Transverse colon (tissue), 4 donors: Measurements from ENCODE around the gene PCARE. TPM values are rescaled to one million over a fixed set of nuclear protein-coding genes. Genes with fewer than 3 reads are reported as not detected.
A peak's percentile ranks its signal among the peaks of the same experiment; 100 is the strongest.

Experiments
- DNase-seq: peaks from one replicate; pipeline ENCODE4 v3.0.0-alpha.2; 2019
- H3K27ac ChIP-seq, 4 donors: fragments of 200-600 bp; sonication (generic); 2 replicates each; pipeline ENCODE4 v1.5.1; 2016 to 2018; ENCODE audit warnings: inconsistent platforms in 4 of 4
- H3K27me3 ChIP-seq: fragments of 200-600 bp; sonication (generic); 2 replicates; pipeline ENCODE4 v1.5.1; 2017; ENCODE audit warnings: inconsistent platforms
- H3K36me3 ChIP-seq, 4 donors: fragments of 200-600 bp; sonication (generic); 2 replicates each; pipeline ENCODE4 v1.5.1; 2017 to 2019; ENCODE audit warnings: inconsistent platforms in 4 of 4
- H3K4me1 ChIP-seq, 4 donors: fragments of 200-600 bp; sonication (generic); 2 replicates each; pipeline ENCODE4 v1.5.1; 2017 to 2020; ENCODE audit warnings: inconsistent platforms in 4 of 4
- H3K4me3 ChIP-seq, 4 donors: fragments of 200-600 bp; sonication (generic); 1 replicate in 1 of 4; 2 replicates in 3 of 4; pipeline versions ENCODE4 v1.5.1 to v1.6.1; 2017 to 2019; ENCODE audit warnings: inconsistent platforms in 4 of 4
- H3K9me3 ChIP-seq, 2 donors: fragments of 200-600 bp; sonication (generic); 2 replicates each; pipeline ENCODE4 v1.5.1; 2017 to 2019; ENCODE audit warnings: inconsistent platforms in 2 of 2
- EP300 ChIP-seq: sonication (generic); formaldehyde crosslinking; IDR thresholded peaks from one replicate; pipeline ENCODE4 v1.6.1; 2017; ENCODE audit warnings: antibody characterized with exemption, low read depth
- POLR2A ChIP-seq: fragments of 450-650 bp; IDR thresholded peaks from one replicate; pipeline ENCODE4 v1.6.1; 2016; ENCODE audit warnings: antibody characterized with exemption, mild to moderate bottlenecking, moderate library complexity
- POLR2AphosphoS5 ChIP-seq, 3 donors: sonication (generic); formaldehyde crosslinking; IDR thresholded peaks; one replicate each; pipeline ENCODE4 v1.6.1; 2016; ENCODE audit warnings: antibody characterized with exemption in 3 of 3
- WGBS, 2 donors: methylation state at CpG; one replicate each; pipeline ENCODE4 v1.1.5; 2018; ENCODE audit warnings: low coverage in 1 of 2; 5-methylcytosine and 5-hydroxymethylcytosine counted together
- in situ Hi-C, 4 donors: fragments of 200-750 bp; cut with MboI; loops; one replicate each; pipeline versions ENCODE4 v1.15.0 to v1.15.1; 2017; ENCODE audit warnings: low sequenced_read_pairs in 3 of 4, low pct_ligation_motif_present in 1 of 4, low pct_unique_long_range_greater_than_20kb in 1 of 4
- intact Hi-C: fragments of 100-400 bp; cut with DNase I; formaldehyde crosslinking; loops from one replicate; pipeline ENCODE4 v1.15.1; 2023; ENCODE audit warnings: low total_unique reads
- total RNA-seq, 4 donors: library from RNA; depleted of rRNA; stranded (reverse); fragments of >200 nt; gene quantifications; one replicate each; pipeline ENCODE4 v1.1.0, GENCODE V29; 2016
- TF ChIP-seq, protein P1 (sequence below), 5 experiments: fragments of 200-600 bp in 3 of 5; fragments of 450-650 bp in 2 of 5; sonication (generic) in 3 of 5; IDR thresholded peaks; 1 replicate in 2 of 5; 2 replicates in 3 of 5; pipeline ENCODE4 v1.5.1; 2016 to 2017; ENCODE audit warnings: antibody characterized with exemption in 5 of 5, inconsistent platforms in 3 of 5, mild to moderate bottlenecking in 2 of 5, moderate library complexity in 1 of 5

Gene PCARE
- total RNA-seq, 4 donors from 2014 or later = under 0.01 TPM; not detected in 3

DNA sequence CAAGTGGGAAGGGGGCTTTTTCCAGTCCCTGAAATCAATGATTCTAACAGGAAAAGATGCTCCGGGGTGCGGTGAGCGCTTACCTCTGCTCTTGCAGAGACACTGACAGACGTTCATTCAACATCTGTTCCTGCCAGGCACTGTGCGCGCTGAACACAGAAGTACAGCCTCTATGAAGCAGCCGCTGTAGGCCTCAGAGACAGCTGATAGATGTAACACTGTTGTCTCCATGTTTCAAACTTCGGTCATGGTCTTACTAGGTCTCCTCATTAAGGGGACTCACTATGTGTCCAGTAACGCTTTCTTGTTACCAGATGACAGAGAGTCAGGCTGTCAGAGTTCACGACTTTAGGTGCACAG, 40.2 kb upstream of the PCARE start:
- Histone ChIP-seq H3K36me3 (no peaks in the 10 kb centered on the region), H3K27me3 (no peaks in the 10 kb centered on the region), H3K27ac (peak overlapping the region; percentile 87 to 92 (median 90)), H3K4me1 (peaks cover 0 to 20% (median 5%) of the 10 kb centered on the region in 4 donors), H3K9me3 (no peaks in the 10 kb centered on the region), H3K4me3 (peak overlapping the region in 2 of 4 donors; percentile 55 to 84)
- intact Hi-C loops (loop anchor here (10.0 kb wide), 1 partner anchor 130 kb away; the partner anchor contains the start of gene TOGARAM2), in situ Hi-C loops (no loop called here)
- no peak for DNase-seq
- WGBS, 2 donors = 87 to 90% methylated on average over 8 to 10 of the region's 10 CpGs
- TF ChIP-seq EP300 (no peak), POLR2AphosphoS5 (IDR thresholded peaks at IDR 0.05) (no peak), POLR2A (no peak)
- TF ChIP-seq, protein P1, sequence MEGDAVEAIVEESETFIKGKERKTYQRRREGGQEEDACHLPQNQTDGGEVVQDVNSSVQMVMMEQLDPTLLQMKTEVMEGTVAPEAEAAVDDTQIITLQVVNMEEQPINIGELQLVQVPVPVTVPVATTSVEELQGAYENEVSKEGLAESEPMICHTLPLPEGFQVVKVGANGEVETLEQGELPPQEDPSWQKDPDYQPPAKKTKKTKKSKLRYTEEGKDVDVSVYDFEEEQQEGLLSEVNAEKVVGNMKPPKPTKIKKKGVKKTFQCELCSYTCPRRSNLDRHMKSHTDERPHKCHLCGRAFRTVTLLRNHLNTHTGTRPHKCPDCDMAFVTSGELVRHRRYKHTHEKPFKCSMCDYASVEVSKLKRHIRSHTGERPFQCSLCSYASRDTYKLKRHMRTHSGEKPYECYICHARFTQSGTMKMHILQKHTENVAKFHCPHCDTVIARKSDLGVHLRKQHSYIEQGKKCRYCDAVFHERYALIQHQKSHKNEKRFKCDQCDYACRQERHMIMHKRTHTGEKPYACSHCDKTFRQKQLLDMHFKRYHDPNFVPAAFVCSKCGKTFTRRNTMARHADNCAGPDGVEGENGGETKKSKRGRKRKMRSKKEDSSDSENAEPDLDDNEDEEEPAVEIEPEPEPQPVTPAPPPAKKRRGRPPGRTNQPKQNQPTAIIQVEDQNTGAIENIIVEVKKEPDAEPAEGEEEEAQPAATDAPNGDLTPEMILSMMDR (IDR thresholded peaks at IDR 0.05) = no peak

DNA sequence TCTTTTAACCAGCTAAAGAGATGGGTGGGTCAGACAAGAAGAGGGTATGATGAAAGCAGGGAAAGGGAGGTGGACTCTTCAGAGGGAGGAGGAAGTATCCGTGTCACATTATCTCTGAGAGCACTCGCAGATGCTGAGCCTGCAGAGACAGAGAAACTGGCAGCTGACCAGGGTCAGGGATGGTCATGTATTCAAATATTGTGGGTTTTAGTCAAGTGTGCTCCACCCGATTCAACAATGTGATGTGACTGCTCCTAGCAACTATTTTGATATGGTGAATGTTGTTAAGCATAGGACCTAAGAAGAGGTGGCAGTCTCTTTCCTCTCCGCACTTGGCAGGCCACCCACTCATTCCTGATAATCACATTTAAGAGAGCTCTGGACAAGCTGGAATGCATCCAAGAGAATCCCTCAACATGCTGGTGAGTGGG, 39.6 kb upstream of the PCARE start:
- DNase-seq = peak; percentile 58
- peaks cover 0 to 13% (median 5%) of the 10 kb centered on the region in 4 donors for H3K4me1 ChIP-seq
- in situ Hi-C loops (no loop called here), intact Hi-C loops (loop anchor here (10.0 kb wide), 1 partner anchor 129 kb away; the partner anchor contains the start of gene TOGARAM2)
- peak overlapping the region in 3 of 4 donors; percentile 90 to 92 (median 91) for H3K27ac ChIP-seq
- no peaks in the 10 kb centered on the region for H3K36me3 ChIP-seq
- 47 to 63% methylated on average over 2 to 4 of the region's 4 CpGs for WGBS, 2 donors
- H3K9me3 ChIP-seq = no peaks in the 10 kb centered on the region
- no peaks in the 10 kb centered on the region for H3K27me3 ChIP-seq
- TF ChIP-seq, protein P1 (IDR thresholded peaks at IDR 0.05) = no peak
- TF ChIP-seq EP300 = no peak
- no peak for TF ChIP-seq POLR2A
- no peak for TF ChIP-seq POLR2AphosphoS5 (IDR thresholded peaks at IDR 0.05)
- H3K4me3 ChIP-seq = no peak overlapping the region

DNA sequence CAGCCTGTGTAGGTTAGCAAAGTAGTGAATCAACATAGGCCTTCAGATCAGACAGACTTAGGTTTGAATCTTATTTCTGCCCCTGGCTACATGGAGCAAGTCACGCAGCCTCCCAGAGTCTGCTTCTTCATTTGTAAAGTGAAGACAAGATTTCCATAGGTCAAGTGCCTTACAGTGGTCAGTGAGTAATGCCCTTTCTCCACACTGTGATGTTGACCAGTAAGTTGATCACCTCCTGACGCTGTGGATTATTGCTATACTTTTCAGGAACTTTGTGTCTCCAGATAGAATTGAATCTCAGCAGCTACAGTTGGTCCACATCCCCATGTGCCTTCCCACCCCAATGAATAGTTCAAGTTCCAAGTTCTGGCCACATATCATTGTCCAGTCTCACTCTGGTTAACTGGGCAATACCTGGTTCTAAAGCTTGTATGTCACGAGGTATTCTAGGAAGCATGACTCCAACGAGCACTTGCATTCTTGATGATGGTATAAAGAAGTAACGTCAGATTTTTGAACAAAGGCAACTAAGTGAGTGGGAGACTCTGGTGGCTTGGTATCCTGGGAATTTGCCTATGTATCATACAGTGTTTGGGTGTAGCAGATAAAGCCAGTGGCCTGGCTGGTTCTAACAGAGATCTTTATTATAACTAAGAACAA, 38.8 kb upstream of the PCARE start:
- Histone ChIP-seq H3K4me3 (no peak overlapping the region), H3K27me3 (no peaks in the 10 kb centered on the region), H3K4me1 (peaks cover 0 to 13% (median 5%) of the 10 kb centered on the region in 4 donors), H3K9me3 (no peaks in the 10 kb centered on the region), H3K36me3 (no peaks in the 10 kb centered on the region), H3K27ac (no peak overlapping the region)
- no peak for DNase-seq
- in situ Hi-C loops = no loop called here
- TF ChIP-seq EP300 = no peak
- TF ChIP-seq POLR2A = no peak
- TF ChIP-seq, protein P1 (IDR thresholded peaks at IDR 0.05) = no peak
- no peak for TF ChIP-seq POLR2AphosphoS5 (IDR thresholded peaks at IDR 0.05)
- 84 to 94% methylated on average over 3 to 5 of the region's 5 CpGs for WGBS, 2 donors
- intact Hi-C loops = loop anchor here (10.0 kb wide), 1 partner anchor 128 kb away; the partner anchor contains the start of gene TOGARAM2

DNA sequence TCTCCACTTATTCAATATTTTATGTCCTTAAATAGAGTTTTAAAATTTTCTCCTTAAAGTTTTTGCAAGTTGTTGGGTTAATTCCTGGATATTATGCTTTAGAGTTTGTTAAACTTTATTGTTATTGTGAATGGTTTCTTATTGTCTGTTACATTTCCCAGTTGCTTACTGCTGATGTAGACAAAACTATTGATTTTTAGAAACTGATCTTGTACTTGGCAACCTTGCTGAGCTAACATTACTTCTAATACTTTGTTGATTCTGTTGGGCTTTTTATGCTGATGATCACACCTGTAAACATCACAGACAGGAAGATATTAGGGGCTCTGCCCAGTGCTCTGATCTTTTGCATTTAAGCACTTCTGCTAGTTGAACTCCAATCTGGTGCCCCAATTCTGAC, 38.1 kb upstream of the PCARE start:
- TF ChIP-seq EP300 (no peak), POLR2A (no peak)
- H3K4me1 ChIP-seq = peaks cover 0 to 12% (median 5%) of the 10 kb centered on the region in 4 donors
- H3K36me3 ChIP-seq = no peaks in the 10 kb centered on the region
- intact Hi-C loops (loop anchor here (10.0 kb wide), 1 partner anchor 128 kb away; the partner anchor contains the start of gene TOGARAM2), in situ Hi-C loops (no loop called here)
- H3K27me3 ChIP-seq = no peaks in the 10 kb centered on the region
- H3K4me3 ChIP-seq = no peak overlapping the region
- H3K9me3 ChIP-seq = no peaks in the 10 kb centered on the region
- no peak for DNase-seq
- no peak overlapping the region for H3K27ac ChIP-seq
